WERI-Rb-1 (cell line): ENCODE results near the gene TBC1D22B.
A peak's percentile ranks its signal among the peaks of the same experiment; 100 is the strongest.

Experiments
- DNase-seq: peaks from one replicate; pipeline ENCODE4 v3.0.0-alpha.2; 2020
- H3K27ac ChIP-seq: fragments of 250-450 bp; sonication (Bioruptor Pico); 2 replicates; pipeline ENCODE4 v1.5.1; 2020; ENCODE audit warnings: mild to moderate bottlenecking, moderate library complexity
- H3K27me3 ChIP-seq: fragments of 250-450 bp; sonication (Bioruptor Pico); 2 replicates; pipeline ENCODE4 v1.5.1; 2021; ENCODE audit warnings: mild to moderate bottlenecking, low read depth, moderate library complexity; ENCODE audit not compliant: insufficient read depth, severe bottlenecking
- H3K36me3 ChIP-seq: fragments of 250-450 bp; sonication (Bioruptor Pico); 2 replicates; pipeline ENCODE4 v1.5.1; 2020; ENCODE audit warnings: mild to moderate bottlenecking, moderate library complexity
- H3K4me3 ChIP-seq: 2 replicates; pipeline ENCODE4 v1.5.1; 2011; ENCODE audit warnings: low read depth, mild to moderate bottlenecking, control low read depth, low read length
- H3K9me3 ChIP-seq: fragments of 250-450 bp; sonication (Bioruptor Pico); 2 replicates; pipeline ENCODE4 v1.5.1; 2021; ENCODE audit warnings: mild to moderate bottlenecking, moderate library complexity; ENCODE audit not compliant: severe bottlenecking
- CTCF ChIP-seq: IDR thresholded peaks from 2 replicates; pipeline ENCODE4 v1.5.1; 2011; ENCODE audit warnings: low read depth, mild to moderate bottlenecking, control low read depth, inconsistent platforms, low read length

TBC1D22B gene

GRCh38 chr6:37372116-37372515 is 114.5 kb downstream of the TBC1D22B start:
- Histone ChIP-seq H3K27ac (no peak overlapping the region), H3K4me3 (no peak overlapping the region), H3K36me3 (peaks cover 87% of the 10 kb centered on the region), H3K9me3 (no peaks in the 10 kb centered on the region), H3K27me3 (no peaks in the 10 kb centered on the region)
- no peak for DNase-seq
- no peak for TF ChIP-seq CTCF

- no peak overlapping the region for H3K4me3 ChIP-seq
- no peaks in the 10 kb centered on the region for H3K9me3 ChIP-seq
- peaks cover 86% of the 10 kb centered on the region for H3K36me3 ChIP-seq
- no peak overlapping the region for H3K27ac ChIP-seq
- TF ChIP-seq CTCF, result no peak
- no peak for DNase-seq
- H3K27me3 ChIP-seq, result no peaks in the 10 kb centered on the region
Measured at GRCh38 chr6:37373822-37374471, 116.4 kb downstream of the TBC1D22B start.

- no peak for DNase-seq
- Histone ChIP-seq H3K4me3 (no peak overlapping the region), H3K27me3 (no peaks in the 10 kb centered on the region), H3K9me3 (no peaks in the 10 kb centered on the region), H3K27ac (no peak overlapping the region), H3K36me3 (peaks cover 80% of the 10 kb centered on the region)
- TF ChIP-seq CTCF, result no peak
Measured at GRCh38 chr6:37375376-37375775, 117.8 kb downstream of the TBC1D22B start.

GRCh38 chr6:37376078-37376743 is 118.6 kb downstream of the TBC1D22B start:
- Histone ChIP-seq H3K27ac (no peak overlapping the region), H3K36me3 (peaks cover 81% of the 10 kb centered on the region), H3K27me3 (no peaks in the 10 kb centered on the region), H3K4me3 (no peak overlapping the region), H3K9me3 (no peaks in the 10 kb centered on the region)
- no peak for DNase-seq
- no peak for TF ChIP-seq CTCF

GRCh38 chr6:37381579-37381978 is 124.0 kb downstream of the TBC1D22B start:
- peak; percentile 92 for TF ChIP-seq CTCF
- DNase-seq, result peak; percentile 92
- H3K27ac ChIP-seq, result no peak overlapping the region
- H3K27me3 ChIP-seq, result no peaks in the 10 kb centered on the region
- peaks cover 81% of the 10 kb centered on the region for H3K36me3 ChIP-seq
- H3K9me3 ChIP-seq, result no peaks in the 10 kb centered on the region
- H3K4me3 ChIP-seq, result no peak overlapping the region
